Endothelial cell of umbilical vein (primary cell): ENCODE measurements around the gene RNF224. TPM values are rescaled to one million over a fixed set of nuclear protein-coding genes. Genes with fewer than 3 reads are reported as not detected.

Source experiments
- BruUV-seq: library from RNA; stranded (reverse); fragments of 400-500 nt; replicated peaks from 2 replicates; lab custom pipeline; 2021; lab: Mats Ljungman, UMichigan
- CTCF ChIA-PET: fragments of 300-600, 350-600 bp; sonication (Branson Sonifier 250); formaldehyde crosslinking; loops from one replicate; lab custom pipeline; 2021; ENCODE audit warnings: antibody characterized with exemption, inconsistent platforms; lab: Charles Lee
- POLR2A ChIA-PET: fragments of 300-600, 350-600 bp; sonication (Branson Sonifier 250); formaldehyde crosslinking; loops from one replicate; lab custom pipeline; 2021; ENCODE audit warnings: antibody characterized with exemption, inconsistent platforms; lab: Charles Lee
- DNase-seq: peaks from one replicate; pipeline ENCODE4 v3.0.0-alpha.2; 2011; ENCODE audit warnings: low read depth, low spot score
- FAIRE-seq: peaks from 2 replicates; lab custom pipeline; 2011; peaks lifted over from hg19 to GRCh38; lab: Jason Lieb, UNC
- H2AFZ ChIP-seq: 2 replicates; pipeline ENCODE4 v1.6.0; 2012; ENCODE audit warnings: low read depth, low read length, control low read depth, inconsistent platforms
- H3K27ac ChIP-seq: 2 replicates; pipeline ENCODE4 v1.5.1; 2011; ENCODE audit warnings: low read depth, mild to moderate bottlenecking, control low read depth, low read length, moderate library complexity; ENCODE audit not compliant: insufficient read depth
- H3K27me3 ChIP-seq, 2 experiments: 2 replicates each; pipeline versions ENCODE4 v1.6.0 to v1.6.1; 2011; ENCODE audit warnings: low read length in 2 of 2, mixed read lengths in 1 of 2; ENCODE audit not compliant: control insufficient read depth in 2 of 2, insufficient read depth in 2 of 2
- H3K36me3 ChIP-seq, 2 experiments: 2 replicates in 1 of 2; 3 replicates in 1 of 2; pipeline ENCODE4 v1.5.1; 2011; ENCODE audit warnings: low read length in 2 of 2, mild to moderate bottlenecking in 1 of 2, moderate library complexity in 1 of 2; ENCODE audit not compliant: control insufficient read depth in 2 of 2, insufficient read depth in 2 of 2; ENCODE audit errors: extremely low read depth in 1 of 2
- H3K4me1 ChIP-seq: 3 replicates; pipeline ENCODE4 v1.5.1; 2011; ENCODE audit warnings: mild to moderate bottlenecking, low read length; ENCODE audit not compliant: control insufficient read depth, insufficient read depth; ENCODE audit errors: extremely low read depth
- H3K4me2 ChIP-seq: 2 replicates; pipeline ENCODE4 v1.6.1; 2011; ENCODE audit warnings: low read length, control low read depth, mixed read lengths; ENCODE audit not compliant: insufficient read depth
- H3K4me3 ChIP-seq, 3 experiments: fragments of 200-600 bp in 1 of 3; sonication (generic), shearing (Covaris generic) in 1 of 3; replicated peaks in 1 of 3; 2 replicates each; pipeline ENCODE4 v1.5.1; 2011 to 2016; ENCODE audit warnings: control low read depth in 3 of 3, low read length in 3 of 3, mild to moderate bottlenecking in 2 of 3, inconsistent platforms in 1 of 3, low read depth in 1 of 3, moderate library complexity in 1 of 3; ENCODE audit not compliant: insufficient read depth in 1 of 3
- H3K79me2 ChIP-seq: 2 replicates; pipeline ENCODE4 v1.6.0; 2012; ENCODE audit warnings: low read length, inconsistent platforms; ENCODE audit not compliant: control insufficient read depth, insufficient read depth
- H3K9ac ChIP-seq: replicated peaks from 2 replicates; pipeline ENCODE3; 2011; ENCODE audit warnings: low read length, control low read depth; ENCODE audit not compliant: insufficient read depth; ENCODE audit errors: extremely low read depth
- H3K9me1 ChIP-seq: replicated peaks from 3 replicates; pipeline ENCODE4 v1.6.0; 2011; ENCODE audit warnings: mild to moderate bottlenecking, low read length; ENCODE audit not compliant: control insufficient read depth, insufficient read depth; ENCODE audit errors: extremely low read depth
- H3K9me3 ChIP-seq: replicated peaks from 2 replicates; pipeline ENCODE4 v1.5.1; 2012; ENCODE audit warnings: low read length, inconsistent platforms; ENCODE audit not compliant: control insufficient read depth, insufficient read depth
- H4K20me1 ChIP-seq: replicated peaks from 2 replicates; pipeline ENCODE3; 2011; ENCODE audit warnings: mild to moderate bottlenecking, low read length; ENCODE audit not compliant: control insufficient read depth, insufficient read depth; ENCODE audit errors: extremely low read depth
- EZH2 ChIP-seq: IDR thresholded peaks from 2 replicates; pipeline ENCODE4 v1.6.1; 2012; ENCODE audit warnings: borderline replicate concordance, low read depth, mild to moderate bottlenecking, moderate library complexity, low read length, inconsistent platforms; ENCODE audit not compliant: severe bottlenecking
- GATA2 ChIP-seq: IDR thresholded peaks from 2 replicates; pipeline ENCODE4 v1.7.0; 2011; ENCODE audit warnings: low read depth, mild to moderate bottlenecking, moderate library complexity, mixed read lengths, low read length; ENCODE audit not compliant: insufficient read length, insufficient read depth
- POLR2AphosphoS5 ChIP-seq: IDR thresholded peaks from 2 replicates; pipeline ENCODE4 v1.6.1; 2012; ENCODE audit warnings: low read depth, mild to moderate bottlenecking, control low read depth, low read length, moderate library complexity; ENCODE audit not compliant: insufficient read depth
- dilution Hi-C: fragments of 300-500 bp; cut with MboI; formaldehyde crosslinking; loops from one replicate; pipeline ENCODE4 v1.15.0; 2019; ENCODE audit warnings: low sequenced_read_pairs; ENCODE audit not compliant: extremely low pct_ligation_motif_present
- intact Hi-C: fragments of 100-400 bp; cut with micrococcal nuclease; formaldehyde crosslinking; loops from one replicate; pipeline ENCODE4 v1.10.0; 2022
- polyA plus RNA-seq, 4 experiments: library from polyadenylated mRNA; depleted of rRNA in 3 of 4; stranded (reverse) in 3 of 4; unstranded in 1 of 4; fragments of >200 nt; gene quantifications; 2 replicates each; pipeline versions ENCODE4 v1.2.1 to v1.2.3, GENCODE V29; 2011 to 2012; ENCODE audit warnings: missing spikeins in 1 of 4
- total RNA-seq: library from RNA; stranded (reverse); gene quantifications from 2 replicates; pipeline ENCODE4 v1.2.3, GENCODE V29; 2021
- TF ChIP-seq, protein P1 (sequence below), 2 donors: IDR thresholded peaks; 1 replicate in 1 of 2; 2 replicates in 1 of 2; pipeline ENCODE4 v1.5.1; 2011; ENCODE audit warnings: low read length in 2 of 2, mild to moderate bottlenecking in 2 of 2, moderate library complexity in 2 of 2, control low read depth in 1 of 2, inconsistent platforms in 1 of 2, low read depth in 1 of 2; ENCODE audit not compliant: insufficient read depth in 1 of 2; ENCODE audit errors: extremely low read depth in 1 of 2
- TF ChIP-seq, protein P2 (sequence below): IDR thresholded peaks from 2 replicates; pipeline ENCODE4 v1.6.1; 2011; ENCODE audit not compliant: insufficient read depth, insufficient read length

RNF224 gene
- total and polyA plus RNA-seq, 2 donors (not counting 3 experiments of a cell fraction or from before 2014, with no cell fraction given): not detected

GRCh38 chr9:137271696-137272076 is 44.4 kb downstream of the RNF224 start:
- Histone ChIP-seq H3K4me3 (no peak overlapping the region), H3K36me3 (peaks cover 0 to 26% of the 10 kb centered on the region in 2 experiments), H3K27me3 (no peaks in the 10 kb centered on the region), H3K79me2 (no peaks in the 10 kb centered on the region), H3K27ac (no peak overlapping the region), H3K4me2 (no peak overlapping the region), H4K20me1 (no peaks in the 10 kb centered on the region), H3K9ac (no peak overlapping the region), H3K9me3 (no peaks in the 10 kb centered on the region), H3K4me1 (peaks cover 28% of the 10 kb centered on the region), H2AFZ (no peak overlapping the region), H3K9me1 (no peaks in the 10 kb centered on the region)
- POLR2A ChIA-PET: no interaction called here
- dilution Hi-C loops: no loop called here
- no peak for FAIRE-seq
- DNase-seq: no peak
- TF ChIP-seq GATA2 (no peak), EZH2 (no peak), POLR2AphosphoS5 (no peak)
- TF ChIP-seq, protein P1, sequence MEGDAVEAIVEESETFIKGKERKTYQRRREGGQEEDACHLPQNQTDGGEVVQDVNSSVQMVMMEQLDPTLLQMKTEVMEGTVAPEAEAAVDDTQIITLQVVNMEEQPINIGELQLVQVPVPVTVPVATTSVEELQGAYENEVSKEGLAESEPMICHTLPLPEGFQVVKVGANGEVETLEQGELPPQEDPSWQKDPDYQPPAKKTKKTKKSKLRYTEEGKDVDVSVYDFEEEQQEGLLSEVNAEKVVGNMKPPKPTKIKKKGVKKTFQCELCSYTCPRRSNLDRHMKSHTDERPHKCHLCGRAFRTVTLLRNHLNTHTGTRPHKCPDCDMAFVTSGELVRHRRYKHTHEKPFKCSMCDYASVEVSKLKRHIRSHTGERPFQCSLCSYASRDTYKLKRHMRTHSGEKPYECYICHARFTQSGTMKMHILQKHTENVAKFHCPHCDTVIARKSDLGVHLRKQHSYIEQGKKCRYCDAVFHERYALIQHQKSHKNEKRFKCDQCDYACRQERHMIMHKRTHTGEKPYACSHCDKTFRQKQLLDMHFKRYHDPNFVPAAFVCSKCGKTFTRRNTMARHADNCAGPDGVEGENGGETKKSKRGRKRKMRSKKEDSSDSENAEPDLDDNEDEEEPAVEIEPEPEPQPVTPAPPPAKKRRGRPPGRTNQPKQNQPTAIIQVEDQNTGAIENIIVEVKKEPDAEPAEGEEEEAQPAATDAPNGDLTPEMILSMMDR (IDR thresholded peaks at IDR 0.05; ENCODE audit: extremely low read depth in 1 of 2, insufficient read depth in 1 of 2, low read depth in 1 of 2, low read length in 2 of 2): no peak
- TF ChIP-seq, protein P2, sequence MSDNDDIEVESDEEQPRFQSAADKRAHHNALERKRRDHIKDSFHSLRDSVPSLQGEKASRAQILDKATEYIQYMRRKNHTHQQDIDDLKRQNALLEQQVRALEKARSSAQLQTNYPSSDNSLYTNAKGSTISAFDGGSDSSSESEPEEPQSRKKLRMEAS: no peak
- intact Hi-C loops: no loop called here
- BruUV-seq: no TSS peak
- CTCF ChIA-PET: no interaction called here
